Measurements from ENCODE around the gene MUC13. TPM values are rescaled to one million over a fixed set of nuclear protein-coding genes. Genes with fewer than 3 reads are reported as not detected.

MUC13 gene
- total RNA-seq: 100 to 1,000 TPM in 3 of 4 donors, 10 to 100 TPM in 1; 37.8 to 700 (median 401) TPM

- TF ChIP-seq EP300 (IDR thresholded peaks at IDR 0.05; ENCODE audit: low read depth): no peak
- TF ChIP-seq POLR2AphosphoS5 (IDR thresholded peaks at IDR 0.05): peak; percentile 75 to 99 (median 99)
- no peak for TF ChIP-seq CTCF (IDR thresholded peaks at IDR 0.05)
- TF ChIP-seq POLR2A (IDR thresholded peaks at IDR 0.05): peak; percentile 96
- H3K36me3 ChIP-seq: no peaks in the 10 kb centered on the region
- H3K4me1 ChIP-seq: peaks cover 0 to 43% (median 20%) of the 10 kb centered on the region in 4 donors
- in situ Hi-C loops (cut with MboI; ENCODE audit: low pct_ligation_motif_present in 1 of 4, low pct_unique_long_range_greater_than_20kb in 1 of 4, low sequenced_read_pairs in 3 of 4) (loop anchor here in 1 of 4 donors (25.0 kb wide), 1 partner anchor 503 kb away; no protein-coding TSS in a partner anchor), intact Hi-C loops (cut with DNase I; ENCODE audit: low total_unique reads) (no loop called here)
- DNase-seq: no peak
- no peaks in the 10 kb centered on the region for H3K9me3 ChIP-seq
- peak within 1 kb of the TSS; percentile 73 to 88 (median 82) for H3K27ac ChIP-seq
- H3K27me3 ChIP-seq: no peaks in the 10 kb centered on the region
- 42 to 52% methylated on average over 5 of the region's 5 CpGs for WGBS, 2 donors (ENCODE audit: low coverage in 1 of 2)
- H3K4me3 ChIP-seq: peak within 1 kb of the TSS; percentile 6 to 53 (median 46)
Observed at GRCh38 chr3:124934577-124934976, at the start of gene MUC13. Gene MUC13 (minus strand): TSS chr3:124934751. CDS start chr3:124934712, 39 bp downstream.

GRCh38 chr3:124982855-124983254 is 48.3 kb upstream of the MUC13 start:
- H3K27me3 ChIP-seq: no peaks in the 10 kb centered on the region
- intact Hi-C loops (cut with DNase I; ENCODE audit: low total_unique reads): no loop called here
- 100% methylated on average over 2 of the region's 2 CpGs for WGBS, 2 donors (ENCODE audit: low coverage in 1 of 2)

GRCh38 chr3:124981472-124981871 is 46.9 kb upstream of the MUC13 start:
- TF ChIP-seq POLR2A (IDR thresholded peaks at IDR 0.05) (no peak), EP300 (IDR thresholded peaks at IDR 0.05; ENCODE audit: low read depth) (no peak), CTCF (IDR thresholded peaks at IDR 0.05) (no peak), POLR2AphosphoS5 (IDR thresholded peaks at IDR 0.05) (no peak)
- no peaks in the 10 kb centered on the region for H3K9me3 ChIP-seq
- intact Hi-C loops (cut with DNase I; ENCODE audit: low total_unique reads): no loop called here
- no peak overlapping the region for H3K4me3 ChIP-seq
- in situ Hi-C loops (cut with MboI; ENCODE audit: low pct_ligation_motif_present in 1 of 4, low pct_unique_long_range_greater_than_20kb in 1 of 4, low sequenced_read_pairs in 3 of 4): loop anchor here in 1 of 4 donors (10.0 kb wide), 1 partner anchor 57 kb away; no protein-coding TSS in a partner anchor
- no peaks in the 10 kb centered on the region for H3K27me3 ChIP-seq
- no peak for DNase-seq
- H3K27ac ChIP-seq: no peak overlapping the region
- 76% methylated on average over 5 of the region's 5 CpGs; no CpG with 5 or more reads in 1 of the 2 donors for WGBS, 2 donors (ENCODE audit: low coverage in 1 of 2)
- peaks cover 18 to 32% (median 24%) of the 10 kb centered on the region in 4 donors for H3K4me1 ChIP-seq
- H3K36me3 ChIP-seq: no peaks in the 10 kb centered on the region

More at GRCh38 chr3:124982855-124983254, 48.3 kb upstream of the MUC13 start:
- DNase-seq: no peak
- H3K4me1 ChIP-seq: peaks cover 18 to 36% (median 30%) of the 10 kb centered on the region in 4 donors
- no peaks in the 10 kb centered on the region for H3K36me3 ChIP-seq
- in situ Hi-C loops (cut with MboI; ENCODE audit: low pct_ligation_motif_present in 1 of 4, low pct_unique_long_range_greater_than_20kb in 1 of 4, low sequenced_read_pairs in 3 of 4): loop anchor here in 1 of 4 donors (10.0 kb wide), 1 partner anchor 58 kb away; no protein-coding TSS in a partner anchor
- H3K9me3 ChIP-seq: no peaks in the 10 kb centered on the region
- H3K4me3 ChIP-seq: no peak overlapping the region
- no peak overlapping the region for H3K27ac ChIP-seq
- TF ChIP-seq POLR2AphosphoS5 (IDR thresholded peaks at IDR 0.05) (no peak), CTCF (IDR thresholded peaks at IDR 0.05) (no peak), EP300 (IDR thresholded peaks at IDR 0.05; ENCODE audit: low read depth) (no peak), POLR2A (IDR thresholded peaks at IDR 0.05) (no peak)

- Histone ChIP-seq H3K4me1 (peaks cover 4 to 29% (median 11%) of the 10 kb centered on the region in 4 donors), H3K36me3 (no peaks in the 10 kb centered on the region), H3K4me3 (no peak overlapping the region), H3K9me3 (no peaks in the 10 kb centered on the region), H3K27me3 (no peaks in the 10 kb centered on the region), H3K27ac (no peak overlapping the region)
- TF ChIP-seq CTCF (IDR thresholded peaks at IDR 0.05) (no peak), POLR2AphosphoS5 (IDR thresholded peaks at IDR 0.05) (no peak), POLR2A (IDR thresholded peaks at IDR 0.05) (no peak), EP300 (IDR thresholded peaks at IDR 0.05; ENCODE audit: low read depth) (no peak)
- WGBS, 2 donors (ENCODE audit: low coverage in 1 of 2): 94 to 96% methylated on average over 7 of the region's 7 CpGs
- intact Hi-C loops (cut with DNase I; ENCODE audit: low total_unique reads): no loop called here
- DNase-seq: no peak
- in situ Hi-C loops (cut with MboI; ENCODE audit: low pct_ligation_motif_present in 1 of 4, low pct_unique_long_range_greater_than_20kb in 1 of 4, low sequenced_read_pairs in 3 of 4): no loop called here
Observed at GRCh38 chr3:124978627-124979026, 44.1 kb upstream of the MUC13 start.

Measured in transverse colon (tissue), 4 donors.